CD4-positive, alpha-beta memory T cell (primary cell): ENCODE measurements around the gene GCLC. TPM values are rescaled to one million over a fixed set of nuclear protein-coding genes. Genes with fewer than 3 reads are reported as not detected.
"Not testable (repeated sequence)": the region's sequence is repeated elsewhere in the genome, so short reads cannot be mapped to it uniquely, and the experiment has no call there.

Experiments used
- CTCF ChIA-PET: fragments of 350-600 bp; sonication (Branson Sonifier 250); formaldehyde crosslinking; loops from one replicate; lab custom pipeline; 2021; ENCODE audit warnings: inconsistent platforms; ENCODE audit not compliant: partially characterized antibody; lab: Charles Lee
- POLR2A ChIA-PET: fragments of 350-600 bp; sonication (Branson Sonifier 250); formaldehyde crosslinking; loops from one replicate; lab custom pipeline; 2021; ENCODE audit not compliant: partially characterized antibody; lab: Charles Lee
- DNase-seq, 5 donors: peaks; one replicate each; pipeline versions ENCODE4 v3.0.0 to v3.0.0-alpha.2; 2020 to 2022; ENCODE audit warnings: mixed read lengths in 1 of 5
- H3K27ac ChIP-seq: one replicate; pipeline ENCODE4 v1.7.0; 2013; ENCODE audit warnings: low read depth, low read length
- H3K27me3 ChIP-seq: 2 replicates; pipeline ENCODE4 v1.7.0; 2013; ENCODE audit warnings: mild to moderate bottlenecking, low read length, moderate library complexity; ENCODE audit not compliant: insufficient read depth
- H3K36me3 ChIP-seq: 2 replicates; pipeline ENCODE4 v1.7.0; 2013; ENCODE audit warnings: mild to moderate bottlenecking, low read length, moderate library complexity; ENCODE audit not compliant: insufficient read depth
- H3K4me1 ChIP-seq: 2 replicates; pipeline ENCODE4 v1.7.0; 2013; ENCODE audit warnings: mild to moderate bottlenecking, low read length, moderate library complexity; ENCODE audit not compliant: insufficient read depth
- H3K4me3 ChIP-seq, 2 donors: one replicate each; pipeline ENCODE4 v1.7.0; 2013; ENCODE audit warnings: low read length in 2 of 2, mild to moderate bottlenecking in 1 of 2
- H3K9me3 ChIP-seq, 2 donors: one replicate each; pipeline ENCODE4 v1.7.0; 2013; ENCODE audit warnings: low read length in 2 of 2, control low read depth in 1 of 2; ENCODE audit not compliant: control insufficient read depth in 1 of 2
- H3K27ac Mint-ChIP-seq, 7 donors: one replicate each; pipeline ENCODE4 v1.8.0; 2020 to 2021; ENCODE audit warnings: mixed read lengths in 7 of 7, mild to moderate bottlenecking in 6 of 7, inconsistent platforms in 3 of 7, moderate library complexity in 3 of 7
- H3K27me3 Mint-ChIP-seq, 2 donors: one replicate each; pipeline ENCODE4 v1.8.0; 2020 to 2021; ENCODE audit warnings: mixed read lengths in 2 of 2
- H3K36me3 Mint-ChIP-seq, 2 donors: one replicate each; pipeline ENCODE4 v1.8.0; 2020 to 2021; ENCODE audit warnings: mixed read lengths in 2 of 2, inconsistent platforms in 1 of 2, mild to moderate bottlenecking in 1 of 2
- H3K4me1 Mint-ChIP-seq, 4 donors: one replicate each; pipeline ENCODE4 v1.8.0; 2020 to 2021; ENCODE audit warnings: mixed read lengths in 4 of 4, mild to moderate bottlenecking in 1 of 4
- H3K4me3 Mint-ChIP-seq, 8 donors: one replicate each; pipeline ENCODE4 v1.8.0; 2020 to 2021; ENCODE audit warnings: mixed read lengths in 8 of 8, mild to moderate bottlenecking in 7 of 8, moderate library complexity in 6 of 8, inconsistent platforms in 3 of 8
- H3K9me3 Mint-ChIP-seq, 8 donors: one replicate each; pipeline ENCODE4 v1.8.0; 2020 to 2021; ENCODE audit warnings: mixed read lengths in 8 of 8, mild to moderate bottlenecking in 5 of 8, inconsistent platforms in 3 of 8, moderate library complexity in 1 of 8
- intact Hi-C: fragments of 100-400 bp; cut with micrococcal nuclease; formaldehyde crosslinking; loops from one replicate; pipeline ENCODE4 v1.15.1; 2023
- polyA plus RNA-seq, 2 donors: library from polyadenylated mRNA; unstranded; fragments of 300-500 nt; fragmentation: Illumina TruSeq; gene quantifications; one replicate each; pipeline ENCODE4 v1.2.3, GENCODE V29; 2021
- total RNA-seq, 2 experiments: library from RNA; stranded (reverse); gene quantifications; one replicate each; pipeline ENCODE4 v1.2.3, GENCODE V29; 2021

Gene GCLC
- total and polyA plus RNA-seq, 4 experiments from 2014 or later: 8.8 to 40.9 (median 25.0) TPM

- peaks cover 4% of the 10 kb centered on the region for H3K27me3 ChIP-seq
- H3K36me3 ChIP-seq: no peaks in the 10 kb centered on the region
- H3K27ac ChIP-seq: no peak overlapping the region
- H3K9me3 ChIP-seq: no peaks in the 10 kb centered on the region
- H3K27me3 Mint-ChIP-seq: peaks cover 21 to 25% of the 10 kb centered on the region in 2 donors
- DNase-seq: no peak
- CTCF ChIA-PET: interaction anchor here (0.6 to 0.7 kb wide), 2 partner anchors 314 to 323 kb away, joined by 3 to 4 read pairs; no protein-coding TSS in a partner anchor
- H3K27ac Mint-ChIP-seq: no peak overlapping the region
- intact Hi-C loops: loop anchor here (10.0 kb wide), 1 partner anchor 192 kb away; no protein-coding TSS in a partner anchor
- peaks cover 2 to 4% (median 4%) of the 10 kb centered on the region in 4 donors for H3K4me1 Mint-ChIP-seq
- H3K9me3 Mint-ChIP-seq: no peaks in the 10 kb centered on the region
- no peaks in the 10 kb centered on the region for H3K36me3 Mint-ChIP-seq
- no peak overlapping the region for H3K4me3 ChIP-seq
- no peaks in the 10 kb centered on the region for H3K4me1 ChIP-seq
- POLR2A ChIA-PET: no interaction called here
- H3K4me3 Mint-ChIP-seq: no peak overlapping the region
Measured at GRCh38 chr6:53486679-53487078, 58.2 kb downstream of the GCLC start.

GRCh38 chr6:53484476-53485280 is 60.2 kb downstream of the GCLC start:
- no peak overlapping the region for H3K27ac Mint-ChIP-seq
- H3K4me3 ChIP-seq: no peak overlapping the region
- intact Hi-C loops: loop anchor here (1.0 to 10.0 kb wide), 5 partner anchors 74 to 645 kb away; no protein-coding TSS in a partner anchor
- peaks cover 20 to 23% of the 10 kb centered on the region in 2 donors for H3K27me3 Mint-ChIP-seq
- H3K36me3 Mint-ChIP-seq: no peaks in the 10 kb centered on the region
- CTCF ChIA-PET: interaction anchor here (0.7 to 4.6 kb wide), 26 partner anchors 9 to 381 kb away, joined by 3 to 167 read pairs (median 4); no protein-coding TSS in a partner anchor
- DNase-seq: peak; percentile 64 to 71 (median 68)
- H3K27me3 ChIP-seq: peaks cover 4% of the 10 kb centered on the region
- H3K4me1 Mint-ChIP-seq: peaks cover 5 to 15% (median 8%) of the 10 kb centered on the region in 4 donors
- no peak overlapping the region for H3K27ac ChIP-seq
- no peaks in the 10 kb centered on the region for H3K9me3 Mint-ChIP-seq
- no peaks in the 10 kb centered on the region for H3K9me3 ChIP-seq
- no peak overlapping the region for H3K4me3 Mint-ChIP-seq
- no peaks in the 10 kb centered on the region for H3K36me3 ChIP-seq
- POLR2A ChIA-PET: interaction anchor here (0.5 kb wide), 1 partner anchor 143 kb away, joined by 4 read pairs; no protein-coding TSS in a partner anchor
- H3K4me1 ChIP-seq: no peaks in the 10 kb centered on the region

GRCh38 chr6:53483423-53484353 is 61.2 kb downstream of the GCLC start:
- no peaks in the 10 kb centered on the region for H3K9me3 ChIP-seq
- H3K27me3 Mint-ChIP-seq: peaks cover 17 to 21% of the 10 kb centered on the region in 2 donors
- H3K9me3 Mint-ChIP-seq: no peaks in the 10 kb centered on the region
- H3K36me3 Mint-ChIP-seq: no peaks in the 10 kb centered on the region
- no peaks in the 10 kb centered on the region for H3K36me3 ChIP-seq
- H3K4me3 ChIP-seq: no peak overlapping the region
- peaks cover 4% of the 10 kb centered on the region for H3K27me3 ChIP-seq
- ChIA-PET POLR2A (no interaction called here), CTCF (interaction anchor here (0.7 to 4.6 kb wide), 22 partner anchors 9 to 380 kb away, joined by 3 to 167 read pairs (median 4); no protein-coding TSS in a partner anchor)
- no peak overlapping the region for H3K4me3 Mint-ChIP-seq
- DNase-seq: no peak
- H3K4me1 ChIP-seq: no peaks in the 10 kb centered on the region
- H3K4me1 Mint-ChIP-seq: peaks cover 5 to 15% (median 8%) of the 10 kb centered on the region in 4 donors
- intact Hi-C loops: loop anchor here (1.0 to 10.0 kb wide), 5 partner anchors 73 to 644 kb away; no protein-coding TSS in a partner anchor
- H3K27ac Mint-ChIP-seq: no peak overlapping the region
- no peak overlapping the region for H3K27ac ChIP-seq

- H3K9me3 ChIP-seq: no peaks in the 10 kb centered on the region
- no peak overlapping the region for H3K27ac ChIP-seq
- H3K36me3 ChIP-seq: no peaks in the 10 kb centered on the region
- Mint-ChIP-seq H3K4me3 (peak overlapping the region in 5 of 8 donors; percentile 2 to 30 (median 10)), H3K9me3 (no peaks in the 10 kb centered on the region), H3K27me3 (peaks cover 6 to 7% of the 10 kb centered on the region in 2 donors), H3K4me1 (peaks cover 5 to 15% (median 8%) of the 10 kb centered on the region in 4 donors), H3K36me3 (no peaks in the 10 kb centered on the region), H3K27ac (no peak overlapping the region)
- ChIA-PET POLR2A (no interaction called here), CTCF (interaction anchor here (0.8 kb wide), 1 partner anchor 254 kb away, joined by 3 read pairs; no protein-coding TSS in a partner anchor)
- intact Hi-C loops: loop anchor here (5.0 to 10.0 kb wide), 2 partner anchors 187 to 599 kb away; no protein-coding TSS in a partner anchor
- H3K27me3 ChIP-seq: peaks cover 4% of the 10 kb centered on the region
- no peak for DNase-seq
- no peaks in the 10 kb centered on the region for H3K4me1 ChIP-seq
- H3K4me3 ChIP-seq: no peak overlapping the region
Measured at GRCh38 chr6:53481323-53481722, 63.6 kb downstream of the GCLC start.

- intact Hi-C loops: loop anchor here (5.0 to 10.0 kb wide), 2 partner anchors 186 to 598 kb away; no protein-coding TSS in a partner anchor
- CTCF ChIA-PET: interaction anchor here (0.8 kb wide), 1 partner anchor 254 kb away, joined by 3 read pairs; no protein-coding TSS in a partner anchor
- H3K36me3 Mint-ChIP-seq, H3K27ac ChIP-seq, DNase-seq, POLR2A ChIA-PET, H3K9me3 Mint-ChIP-seq, H3K27ac Mint-ChIP-seq, H3K4me3 ChIP-seq, H3K4me1 ChIP-seq, H3K9me3 ChIP-seq, H3K27me3 ChIP-seq, H3K27me3 Mint-ChIP-seq, H3K36me3 ChIP-seq: not testable (repeated sequence)
- Mint-ChIP-seq H3K4me1 (peaks cover 5 to 15% (median 8%) of the 10 kb centered on the region in 4 donors), H3K4me3 (peak overlapping the region in 3 of 8 donors; percentile 10 to 30 (median 26))
Measured at GRCh38 chr6:53480774-53481173, 64.1 kb downstream of the GCLC start.

GRCh38 chr6:53479871-53480270 is 65.0 kb downstream of the GCLC start:
- Mint-ChIP-seq H3K27ac (no peak overlapping the region), H3K4me3 (no peak overlapping the region), H3K27me3 (peaks cover 3 to 4% of the 10 kb centered on the region in 2 donors), H3K9me3 (no peaks in the 10 kb centered on the region), H3K36me3 (no peaks in the 10 kb centered on the region), H3K4me1 (peaks cover 5 to 15% (median 8%) of the 10 kb centered on the region in 4 donors)
- H3K27me3 ChIP-seq: no peaks in the 10 kb centered on the region
- no peak overlapping the region for H3K4me3 ChIP-seq
- no peaks in the 10 kb centered on the region for H3K4me1 ChIP-seq
- no peak for DNase-seq
- H3K27ac ChIP-seq: no peak overlapping the region
- H3K36me3 ChIP-seq: no peaks in the 10 kb centered on the region
- no peaks in the 10 kb centered on the region for H3K9me3 ChIP-seq
- ChIA-PET POLR2A (no interaction called here), CTCF (interaction anchor here (1.0 to 2.1 kb wide), 3 partner anchors 245 to 309 kb away, joined by 3 to 13 read pairs (median 4); no protein-coding TSS in a partner anchor)
- intact Hi-C loops: loop anchor here (5.0 to 10.0 kb wide), 2 partner anchors 185 to 598 kb away; no protein-coding TSS in a partner anchor
